Panc1 (cell line): ENCODE data around the gene CYP11A1. TPM values are rescaled to one million over a fixed set of nuclear protein-coding genes. Genes with fewer than 3 reads are reported as not detected.
A peak's percentile ranks its signal among the peaks of the same experiment; 100 is the strongest.

Experiments
- ATAC-seq: fragments of 200-7000 bp; cut with Tn5 transposase; 2 replicates; pipeline ENCODE4 v1.9.1; 2020; ENCODE audit warnings: mild to moderate bottlenecking, moderate library complexity
- BruUV-seq: library from RNA; stranded (reverse); fragments of 400-500 nt; replicated peaks from 2 replicates; lab custom pipeline; 2021; lab: Mats Ljungman, UMichigan
- CTCF ChIA-PET: fragments of 300-600 bp; sonication (Branson Sonifier 250); formaldehyde crosslinking; loops from one replicate; lab custom pipeline; 2022; ENCODE audit warnings: antibody characterized with exemption; lab: Charles Lee
- POLR2A ChIA-PET: fragments of 300-600 bp; sonication (Branson Sonifier 250); formaldehyde crosslinking; loops from one replicate; lab custom pipeline; 2022; ENCODE audit warnings: antibody characterized with exemption; lab: Charles Lee
- DNase-seq: peaks from one replicate; pipeline ENCODE4 v3.0.0-alpha.2; 2010; ENCODE audit warnings: low read depth, low spot score
- H3K27ac ChIP-seq: 2 replicates; pipeline ENCODE4 v1.5.1; 2011; ENCODE audit warnings: mild to moderate bottlenecking, low read length, inconsistent platforms
- H3K27me3 ChIP-seq: fragments of 200-500 bp; sonication (Bioruptor generic); 2 replicates; pipeline ENCODE4 v1.6.0; 2014; ENCODE audit warnings: low read length, inconsistent platforms; ENCODE audit not compliant: control insufficient read depth, insufficient read depth
- H3K36me3 ChIP-seq: fragments of 200-500 bp; sonication (Bioruptor generic); 2 replicates; pipeline ENCODE4 v1.5.1; 2014; ENCODE audit warnings: inconsistent platforms, mild to moderate bottlenecking, low read length, moderate library complexity; ENCODE audit not compliant: control insufficient read depth, insufficient read depth
- H3K4me1 ChIP-seq: 2 replicates; pipeline ENCODE4 v1.5.1; 2011; ENCODE audit warnings: inconsistent platforms, mild to moderate bottlenecking, low read length, moderate library complexity; ENCODE audit not compliant: control insufficient read depth, insufficient read depth
- H3K4me3 ChIP-seq, 2 experiments: 2 replicates each; pipeline ENCODE4 v1.5.1; 2011 to 2012; ENCODE audit warnings: low read depth in 2 of 2, low read length in 2 of 2, mild to moderate bottlenecking in 2 of 2, inconsistent platforms in 1 of 2, moderate library complexity in 1 of 2
- H3K9me3 ChIP-seq: fragments of 200-500 bp; sonication (Bioruptor generic); 2 replicates; pipeline ENCODE4 v1.5.1; 2014; ENCODE audit warnings: low read depth, mild to moderate bottlenecking, inconsistent platforms, low read length, moderate library complexity; ENCODE audit not compliant: control insufficient read depth, insufficient read depth
- CTCF ChIP-seq: fragments of 450-650 bp; IDR thresholded peaks from 2 replicates; pipeline ENCODE4 v1.5.1; 2017; ENCODE audit warnings: mild to moderate bottlenecking
- POLR2AphosphoS5 ChIP-seq: IDR thresholded peaks from 2 replicates; pipeline ENCODE4 v1.6.1; 2012; ENCODE audit warnings: mild to moderate bottlenecking, low read depth, low read length, moderate library complexity
- REST ChIP-seq, 2 experiments: IDR thresholded peaks; 2 replicates each; pipeline ENCODE4 v1.6.1; 2011 to 2012; ENCODE audit warnings: low read depth in 2 of 2, control low read depth in 1 of 2, low read length in 1 of 2, mild to moderate bottlenecking in 1 of 2, moderate library complexity in 1 of 2; ENCODE audit not compliant: insufficient read depth in 1 of 2
- SIN3A ChIP-seq: IDR thresholded peaks from 2 replicates; pipeline ENCODE4 v1.6.1; 2012; ENCODE audit warnings: low read depth, mild to moderate bottlenecking, low read length, moderate library complexity, borderline replicate concordance; ENCODE audit not compliant: insufficient read depth
- TCF7L2 ChIP-seq: IDR thresholded peaks from 2 replicates; pipeline ENCODE4 v1.6.1; 2011; ENCODE audit warnings: mild to moderate bottlenecking, low read depth, low read length, inconsistent platforms
- in situ Hi-C: cut with HindIII; loops from 2 replicates; pipeline ENCODE4 v1.10.0; 2016; ENCODE audit warnings: low sequenced_read_pairs, low pct_unique_long_range_greater_than_20kb
- intact Hi-C: fragments of 100-400 bp; cut with micrococcal nuclease; formaldehyde crosslinking; loops from one replicate; pipeline ENCODE4 v1.10.0; 2022; ENCODE audit not compliant: unreplicated experiment
- total RNA-seq: library from RNA; stranded (reverse); gene quantifications from one replicate; pipeline ENCODE4 v1.2.1, GENCODE V29; 2021; ENCODE audit not compliant: unreplicated experiment

The CYP11A1 gene
- total RNA-seq, 1 experiment from 2014 or later, result 0.57 TPM

GRCh38 chr15:74382004-74382816 is 14.8 kb upstream of the CYP11A1 start:
- ATAC-seq, result peak; percentile 95
- intact Hi-C loops (loop anchor here (1.0 to 5.0 kb wide), 2 partner anchors 56 to 160 kb away; partner anchors contain the start of gene ARID3B), in situ Hi-C loops (no loop called here)
- no peak for DNase-seq
- Histone ChIP-seq H3K4me3 (no peak overlapping the region), H3K4me1 (peaks cover 32% of the 10 kb centered on the region), H3K36me3 (no peaks in the 10 kb centered on the region), H3K27ac (peak overlapping the region; percentile 12; the same call in 1 of the 2 replicates), H3K9me3 (no peaks in the 10 kb centered on the region), H3K27me3 (no peaks in the 10 kb centered on the region)
- CTCF ChIA-PET, result interaction anchor here (0.5 to 1.0 kb wide), 9 partner anchors 8 to 329 kb away, joined by 3 to 8 read pairs (median 4); no protein-coding TSS in a partner anchor
- TF ChIP-seq CTCF, result peak; percentile 95
- TF ChIP-seq SIN3A, result no peak
- POLR2A ChIA-PET, result interaction anchor here (0.6 kb wide), 1 partner anchor 89 kb away, joined by 3 read pairs; no protein-coding TSS in a partner anchor
- BruUV-seq, result no TSS peak

DNA sequence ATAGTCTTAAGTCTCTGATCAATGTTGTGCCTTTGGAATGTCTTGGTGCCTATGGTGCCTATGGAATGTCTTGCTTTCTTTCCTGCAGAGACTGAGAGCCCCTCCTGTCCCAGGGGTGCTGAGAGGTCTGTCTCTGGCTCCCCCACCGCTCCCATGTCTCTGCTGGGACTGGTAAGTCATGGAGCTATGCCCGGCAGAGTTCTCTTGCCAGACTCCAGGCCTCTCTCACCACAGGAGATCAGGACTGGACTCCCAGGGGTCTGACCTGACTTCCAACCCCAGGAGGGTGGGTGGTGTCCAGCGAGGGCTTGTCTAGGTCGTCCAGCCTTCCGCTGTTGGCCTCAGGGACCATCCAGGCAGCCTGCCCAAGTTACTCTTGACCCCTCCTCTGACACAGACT is 14.0 kb upstream of the CYP11A1 start:
- Histone ChIP-seq H3K4me1 (peaks cover 27% of the 10 kb centered on the region), H3K36me3 (no peaks in the 10 kb centered on the region), H3K4me3 (no peak overlapping the region), H3K27ac (no peak overlapping the region), H3K9me3 (no peaks in the 10 kb centered on the region), H3K27me3 (no peaks in the 10 kb centered on the region)
- ChIA-PET CTCF (interaction anchor here (0.5 to 0.6 kb wide), 3 partner anchors 14 to 78 kb away, joined by 3 to 5 read pairs (median 3); partner anchors contain the start of gene CYP11A1), POLR2A (interaction anchor here (0.6 kb wide), 1 partner anchor 90 kb away, joined by 3 read pairs; no protein-coding TSS in a partner anchor)
- TF ChIP-seq TCF7L2 (no peak), SIN3A (no peak), CTCF (no peak), POLR2AphosphoS5 (no peak), REST (IDR thresholded peaks at IDR 0.05; ENCODE audit: insufficient read depth in 1 of 2, low read depth in 2 of 2, low read length in 1 of 2) (no peak)
- BruUV-seq, result no TSS peak
- ATAC-seq (no peak), DNase-seq (no peak)
- in situ Hi-C loops, result no loop called here
- intact Hi-C loops, result loop anchor here (5.0 kb wide), 1 partner anchor 161 kb away; the partner anchor contains the start of gene ARID3B
